H1 (cell line): ENCODE data around the gene GPSM3. TPM values are rescaled to one million over a fixed set of nuclear protein-coding genes. Genes with fewer than 3 reads are reported as not detected.

Experiments used
- ATF3 ChIP-seq: IDR thresholded peaks from 2 replicates; pipeline ENCODE4 v1.6.1; 2011; ENCODE audit warnings: low read depth, mild to moderate bottlenecking, low read length; ENCODE audit not compliant: insufficient read depth
- CBX5 ChIP-seq: fragments of 300-800, 300-1000 bp; sonication (generic); IDR thresholded peaks from 2 replicates; pipeline ENCODE4 v1.7.1; 2016; ENCODE audit warnings: antibody characterized with exemption, low read length, low read depth
- CREB1 ChIP-seq: IDR thresholded peaks from 2 replicates; pipeline ENCODE4 v1.6.1; 2012; ENCODE audit warnings: inconsistent platforms
- FOSL1 ChIP-seq: IDR thresholded peaks from 2 replicates; pipeline ENCODE4 v1.6.1; 2011; ENCODE audit warnings: mild to moderate bottlenecking, low read depth, low read length, moderate library complexity; ENCODE audit not compliant: insufficient read depth
- RFX5 ChIP-seq: IDR thresholded peaks from 2 replicates; pipeline ENCODE4 v1.6.1; 2011; ENCODE audit warnings: low read depth, low read length, improper control_type of control experiment, borderline replicate concordance
- SIX5 ChIP-seq: IDR thresholded peaks from 2 replicates; pipeline ENCODE4 v1.6.1; 2011; ENCODE audit warnings: mild to moderate bottlenecking, low read depth, low read length
- polyA plus RNA-seq, 7 experiments: library from polyadenylated mRNA; depleted of rRNA in 3 of 7; stranded (reverse) in 5 of 7; unstranded in 2 of 7; fragments of >200 nt in 5 of 7; fragments of 200-250 nt in 2 of 7; gene quantifications; 1 replicate in 5 of 7; 2 replicates in 1 of 7; 4 replicates in 1 of 7; pipeline versions ENCODE4 v1.2.1 to v1.2.3, GENCODE V29; 2011 to 2013; ENCODE audit warnings: missing spikeins in 2 of 7, mixed read lengths in 2 of 7
- total RNA-seq: library from RNA; stranded (reverse); fragmentation: NEBNext Ultra II Directional; extraction: Animal tissue kit (Norgen Biotek cat#: 25700); gene quantifications from 2 replicates; pipeline ENCODE4 v1.2.1, GENCODE V29; 2021
- TF ChIP-seq, protein P1 (sequence below): fragments of 300-600 bp; sonication (generic); IDR thresholded peaks from 2 replicates; pipeline ENCODE4 v1.7.1; 2012; ENCODE audit warnings: low read length, moderate library complexity, mild to moderate bottlenecking, inconsistent platforms; ENCODE audit not compliant: insufficient replicate concordance
- TF ChIP-seq, protein P2 (sequence below): IDR thresholded peaks from 2 replicates; pipeline ENCODE4 v1.6.1; 2012; ENCODE audit warnings: inconsistent platforms

GPSM3 gene
- total and polyA plus RNA-seq, 2 of the 8 experiments (the other 6 are each of a cell fraction or from before 2014, with no cell fraction given), result 6.6 to 9.8 TPM

- TF ChIP-seq, protein P1, sequence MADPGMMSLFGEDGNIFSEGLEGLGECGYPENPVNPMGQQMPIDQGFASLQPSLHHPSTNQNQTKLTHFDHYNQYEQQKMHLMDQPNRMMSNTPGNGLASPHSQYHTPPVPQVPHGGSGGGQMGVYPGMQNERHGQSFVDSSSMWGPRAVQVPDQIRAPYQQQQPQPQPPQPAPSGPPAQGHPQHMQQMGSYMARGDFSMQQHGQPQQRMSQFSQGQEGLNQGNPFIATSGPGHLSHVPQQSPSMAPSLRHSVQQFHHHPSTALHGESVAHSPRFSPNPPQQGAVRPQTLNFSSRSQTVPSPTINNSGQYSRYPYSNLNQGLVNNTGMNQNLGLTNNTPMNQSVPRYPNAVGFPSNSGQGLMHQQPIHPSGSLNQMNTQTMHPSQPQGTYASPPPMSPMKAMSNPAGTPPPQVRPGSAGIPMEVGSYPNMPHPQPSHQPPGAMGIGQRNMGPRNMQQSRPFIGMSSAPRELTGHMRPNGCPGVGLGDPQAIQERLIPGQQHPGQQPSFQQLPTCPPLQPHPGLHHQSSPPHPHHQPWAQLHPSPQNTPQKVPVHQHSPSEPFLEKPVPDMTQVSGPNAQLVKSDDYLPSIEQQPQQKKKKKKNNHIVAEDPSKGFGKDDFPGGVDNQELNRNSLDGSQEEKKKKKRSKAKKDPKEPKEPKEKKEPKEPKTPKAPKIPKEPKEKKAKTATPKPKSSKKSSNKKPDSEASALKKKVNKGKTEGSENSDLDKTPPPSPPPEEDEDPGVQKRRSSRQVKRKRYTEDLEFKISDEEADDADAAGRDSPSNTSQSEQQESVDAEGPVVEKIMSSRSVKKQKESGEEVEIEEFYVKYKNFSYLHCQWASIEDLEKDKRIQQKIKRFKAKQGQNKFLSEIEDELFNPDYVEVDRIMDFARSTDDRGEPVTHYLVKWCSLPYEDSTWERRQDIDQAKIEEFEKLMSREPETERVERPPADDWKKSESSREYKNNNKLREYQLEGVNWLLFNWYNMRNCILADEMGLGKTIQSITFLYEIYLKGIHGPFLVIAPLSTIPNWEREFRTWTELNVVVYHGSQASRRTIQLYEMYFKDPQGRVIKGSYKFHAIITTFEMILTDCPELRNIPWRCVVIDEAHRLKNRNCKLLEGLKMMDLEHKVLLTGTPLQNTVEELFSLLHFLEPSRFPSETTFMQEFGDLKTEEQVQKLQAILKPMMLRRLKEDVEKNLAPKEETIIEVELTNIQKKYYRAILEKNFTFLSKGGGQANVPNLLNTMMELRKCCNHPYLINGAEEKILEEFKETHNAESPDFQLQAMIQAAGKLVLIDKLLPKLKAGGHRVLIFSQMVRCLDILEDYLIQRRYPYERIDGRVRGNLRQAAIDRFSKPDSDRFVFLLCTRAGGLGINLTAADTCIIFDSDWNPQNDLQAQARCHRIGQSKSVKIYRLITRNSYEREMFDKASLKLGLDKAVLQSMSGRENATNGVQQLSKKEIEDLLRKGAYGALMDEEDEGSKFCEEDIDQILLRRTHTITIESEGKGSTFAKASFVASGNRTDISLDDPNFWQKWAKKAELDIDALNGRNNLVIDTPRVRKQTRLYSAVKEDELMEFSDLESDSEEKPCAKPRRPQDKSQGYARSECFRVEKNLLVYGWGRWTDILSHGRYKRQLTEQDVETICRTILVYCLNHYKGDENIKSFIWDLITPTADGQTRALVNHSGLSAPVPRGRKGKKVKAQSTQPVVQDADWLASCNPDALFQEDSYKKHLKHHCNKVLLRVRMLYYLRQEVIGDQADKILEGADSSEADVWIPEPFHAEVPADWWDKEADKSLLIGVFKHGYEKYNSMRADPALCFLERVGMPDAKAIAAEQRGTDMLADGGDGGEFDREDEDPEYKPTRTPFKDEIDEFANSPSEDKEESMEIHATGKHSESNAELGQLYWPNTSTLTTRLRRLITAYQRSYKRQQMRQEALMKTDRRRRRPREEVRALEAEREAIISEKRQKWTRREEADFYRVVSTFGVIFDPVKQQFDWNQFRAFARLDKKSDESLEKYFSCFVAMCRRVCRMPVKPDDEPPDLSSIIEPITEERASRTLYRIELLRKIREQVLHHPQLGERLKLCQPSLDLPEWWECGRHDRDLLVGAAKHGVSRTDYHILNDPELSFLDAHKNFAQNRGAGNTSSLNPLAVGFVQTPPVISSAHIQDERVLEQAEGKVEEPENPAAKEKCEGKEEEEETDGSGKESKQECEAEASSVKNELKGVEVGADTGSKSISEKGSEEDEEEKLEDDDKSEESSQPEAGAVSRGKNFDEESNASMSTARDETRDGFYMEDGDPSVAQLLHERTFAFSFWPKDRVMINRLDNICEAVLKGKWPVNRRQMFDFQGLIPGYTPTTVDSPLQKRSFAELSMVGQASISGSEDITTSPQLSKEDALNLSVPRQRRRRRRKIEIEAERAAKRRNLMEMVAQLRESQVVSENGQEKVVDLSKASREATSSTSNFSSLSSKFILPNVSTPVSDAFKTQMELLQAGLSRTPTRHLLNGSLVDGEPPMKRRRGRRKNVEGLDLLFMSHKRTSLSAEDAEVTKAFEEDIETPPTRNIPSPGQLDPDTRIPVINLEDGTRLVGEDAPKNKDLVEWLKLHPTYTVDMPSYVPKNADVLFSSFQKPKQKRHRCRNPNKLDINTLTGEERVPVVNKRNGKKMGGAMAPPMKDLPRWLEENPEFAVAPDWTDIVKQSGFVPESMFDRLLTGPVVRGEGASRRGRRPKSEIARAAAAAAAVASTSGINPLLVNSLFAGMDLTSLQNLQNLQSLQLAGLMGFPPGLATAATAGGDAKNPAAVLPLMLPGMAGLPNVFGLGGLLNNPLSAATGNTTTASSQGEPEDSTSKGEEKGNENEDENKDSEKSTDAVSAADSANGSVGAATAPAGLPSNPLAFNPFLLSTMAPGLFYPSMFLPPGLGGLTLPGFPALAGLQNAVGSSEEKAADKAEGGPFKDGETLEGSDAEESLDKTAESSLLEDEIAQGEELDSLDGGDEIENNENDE, result no peak
- TF ChIP-seq SIX5 (no peak), FOSL1 (no peak), ATF3 (no peak), CBX5 (no peak), CREB1 (no peak), RFX5 (no peak)
- TF ChIP-seq, protein P2, sequence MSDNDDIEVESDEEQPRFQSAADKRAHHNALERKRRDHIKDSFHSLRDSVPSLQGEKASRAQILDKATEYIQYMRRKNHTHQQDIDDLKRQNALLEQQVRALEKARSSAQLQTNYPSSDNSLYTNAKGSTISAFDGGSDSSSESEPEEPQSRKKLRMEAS, result no peak
Observed at GRCh38 chr6:32151181-32151862, 41.1 kb downstream of the GPSM3 start (continued).
